ENCODE measurements around the gene PABPN1. TPM values are rescaled to one million over a fixed set of nuclear protein-coding genes. Genes with fewer than 3 reads are reported as not detected.
A peak's percentile ranks its signal among the peaks of the same experiment; 100 is the strongest.

Gene PABPN1
- total and polyA plus RNA-seq, 2 of the 13 experiments (the other 11 are each of a cell fraction or from before 2014, with no cell fraction given) = 233 to 524 TPM

GRCh38 chr14:23321572-23322547, 603 bp downstream of the PABPN1 start (continued):
- TF ChIP-seq ZNF318 (CRISPR knock-in tag; IDR thresholded peaks at IDR 0.05) (peak; percentile 65; the same call in 1 of the 2 replicates), ZNF574 (CRISPR knock-in tag; IDR thresholded peaks at IDR 0.05) (peak; percentile 76; the same call in 1 of the 2 replicates), ZNF83 (CRISPR knock-in tag; IDR thresholded peaks at IDR 0.05; ENCODE audit: borderline replicate concordance) (no peak), ZFY (CRISPR knock-in tag; IDR thresholded peaks at IDR 0.05) (peak; percentile 88), ZNF513 (CRISPR knock-in tag; conservative IDR thresholded peaks at IDR 0.05) (0 out of 2 replicates have a peak, but pooled peaks have one; percentile 11), PAXIP1 (CRISPR knock-in tag; conservative IDR thresholded peaks at IDR 0.05) (peak; percentile 46), IKZF5 (CRISPR knock-in tag; IDR thresholded peaks at IDR 0.05) (peak; percentile 3; the same call in 1 of the 2 replicates)
